ENCODE results near the gene GPR42.

Gene GPR42

GRCh38 chr19:35347930-35348298 lies 23.0 kb upstream of the GPR42 start:
- peaks cover 25% of the 10 kb centered on the region for H3K27me3 Mint-ChIP-seq (ENCODE audit: low read depth)
- no peaks in the 10 kb centered on the region for H3K9me3 Mint-ChIP-seq
- H3K36me3 Mint-ChIP-seq (ENCODE audit: low read depth): no peaks in the 10 kb centered on the region
- H3K27ac Mint-ChIP-seq: no peak overlapping the region
- no peak overlapping the region for H3K4me3 Mint-ChIP-seq
- peaks cover 4% of the 10 kb centered on the region for H3K4me1 Mint-ChIP-seq
- no peak for TF ChIP-seq CTCF (IDR thresholded peaks at IDR 0.05; ENCODE audit: unreplicated experiment in 3 of 3)

DNA sequence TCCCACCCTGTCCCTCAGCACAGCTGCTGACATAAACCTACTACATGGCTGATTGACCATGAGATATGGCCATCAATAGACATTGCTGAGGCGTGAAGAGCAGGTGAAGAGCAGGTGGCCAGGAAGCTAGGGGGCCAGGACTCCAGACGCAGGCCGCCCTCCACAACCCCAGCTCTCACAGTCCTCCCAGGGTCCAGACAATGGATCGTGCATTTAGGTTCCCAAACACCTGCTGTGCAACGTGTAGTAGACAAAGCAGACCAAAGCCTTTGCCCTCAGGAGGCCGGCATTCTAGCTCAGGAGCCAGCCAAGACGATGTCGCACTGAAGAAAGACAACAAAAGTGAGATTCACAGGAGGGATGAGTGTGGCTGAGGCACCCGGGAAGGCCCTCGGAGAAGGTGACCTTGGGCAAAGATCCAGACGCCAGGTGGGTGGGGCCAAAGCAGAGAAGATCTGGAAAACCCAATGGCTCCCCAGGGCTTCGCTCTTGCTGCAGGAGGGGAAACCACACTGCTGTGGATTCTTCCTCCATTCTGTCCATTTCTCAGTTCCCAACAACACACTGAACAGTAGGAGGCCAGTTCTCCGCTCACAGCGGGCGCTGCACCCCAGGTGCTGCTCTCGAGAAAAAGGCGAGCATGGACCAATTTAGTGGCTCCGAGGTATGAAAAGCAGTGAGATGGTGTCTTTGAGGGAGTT lies 21.8 kb upstream of the GPR42 start:
- H3K4me1 Mint-ChIP-seq: peaks cover 6% of the 10 kb centered on the region
- H3K4me3 Mint-ChIP-seq: no peak overlapping the region
- H3K27me3 Mint-ChIP-seq (ENCODE audit: low read depth): peaks cover 25% of the 10 kb centered on the region
- H3K36me3 Mint-ChIP-seq (ENCODE audit: low read depth): no peaks in the 10 kb centered on the region
- H3K27ac Mint-ChIP-seq: peak overlapping the region in 1 of 3 experiments; percentile 22
- no peaks in the 10 kb centered on the region for H3K9me3 Mint-ChIP-seq
- no peak for TF ChIP-seq CTCF (IDR thresholded peaks at IDR 0.05; ENCODE audit: unreplicated experiment in 3 of 3)

- TF ChIP-seq CTCF (IDR thresholded peaks at IDR 0.05; ENCODE audit: unreplicated experiment in 3 of 3): no peak
- no peak overlapping the region for H3K4me3 Mint-ChIP-seq
- no peaks in the 10 kb centered on the region for H3K36me3 Mint-ChIP-seq (ENCODE audit: low read depth)
- H3K27me3 Mint-ChIP-seq (ENCODE audit: low read depth): peaks cover 25% of the 10 kb centered on the region
- no peaks in the 10 kb centered on the region for H3K9me3 Mint-ChIP-seq
- H3K4me1 Mint-ChIP-seq: peaks cover 6% of the 10 kb centered on the region
- peak overlapping the region in 1 of 3 experiments; percentile 22 for H3K27ac Mint-ChIP-seq
Observed at GRCh38 chr19:35349614-35350521, 21.0 kb upstream of the GPR42 start.

GRCh38 chr19:35350591-35350990 lies 20.3 kb upstream of the GPR42 start:
- Mint-ChIP-seq H3K4me3 (no peak overlapping the region), H3K36me3 (ENCODE audit: low read depth) (no peaks in the 10 kb centered on the region)

DNA sequence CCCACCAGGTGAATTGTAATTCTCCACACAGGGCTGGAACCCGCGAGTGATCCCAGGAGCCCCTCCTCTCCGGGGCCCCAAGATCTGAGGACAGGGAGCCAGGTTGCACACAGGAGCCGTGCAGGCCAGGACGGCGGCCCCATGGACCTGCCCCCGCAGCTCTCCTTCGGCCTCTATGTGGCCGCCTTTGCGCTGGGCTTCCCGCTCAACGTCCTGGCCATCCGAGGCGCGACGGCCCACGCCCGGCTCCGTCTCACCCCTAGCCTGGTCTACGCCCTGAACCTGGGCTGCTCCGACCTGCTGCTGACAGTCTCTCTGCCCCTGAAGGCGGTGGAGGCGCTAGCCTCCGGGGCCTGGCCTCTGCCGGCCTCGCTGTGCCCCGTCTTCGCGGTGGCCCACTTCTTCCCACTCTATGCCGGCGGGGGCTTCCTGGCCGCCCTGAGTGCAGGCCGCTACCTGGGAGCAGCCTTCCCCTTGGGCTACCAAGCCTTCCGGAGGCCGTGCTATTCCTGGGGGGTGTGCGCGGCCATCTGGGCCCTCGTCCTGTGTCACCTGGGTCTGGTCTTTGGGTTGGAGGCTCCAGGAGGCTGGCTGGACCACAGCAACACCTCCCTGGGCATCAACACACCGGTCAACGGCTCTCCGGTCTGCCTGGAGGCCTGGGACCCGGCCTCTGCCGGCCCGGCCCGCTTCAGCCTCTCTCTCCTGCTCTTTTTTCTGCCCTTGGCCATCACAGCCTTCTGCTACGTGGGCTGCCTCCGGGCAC lies 19.3 kb upstream of the GPR42 start:
- Mint-ChIP-seq H3K9me3 (no peaks in the 10 kb centered on the region), H3K27me3 (ENCODE audit: low read depth) (peaks cover 25% of the 10 kb centered on the region), H3K27ac (no peak overlapping the region), H3K4me1 (peaks cover 6% of the 10 kb centered on the region), H3K4me3 (no peak overlapping the region), H3K36me3 (ENCODE audit: low read depth) (no peaks in the 10 kb centered on the region)
- TF ChIP-seq CTCF (IDR thresholded peaks at IDR 0.05; ENCODE audit: unreplicated experiment in 3 of 3): no peak

More at GRCh38 chr19:35350591-35350990, 20.3 kb upstream of the GPR42 start:
- Mint-ChIP-seq H3K4me1 (peaks cover 6% of the 10 kb centered on the region), H3K27ac (no peak overlapping the region), H3K9me3 (no peaks in the 10 kb centered on the region), H3K27me3 (ENCODE audit: low read depth) (peaks cover 23% of the 10 kb centered on the region)
- TF ChIP-seq CTCF (IDR thresholded peaks at IDR 0.05; ENCODE audit: unreplicated experiment in 3 of 3): no peak
